Measurements from ENCODE around the gene OPTC. TPM values are rescaled to one million over a fixed set of nuclear protein-coding genes. Genes with fewer than 3 reads are reported as not detected.

Gene OPTC
- total and polyA plus RNA-seq, 2 of the 13 experiments (the other 11 are each of a cell fraction or from before 2014, with no cell fraction given) = not detected

DNA sequence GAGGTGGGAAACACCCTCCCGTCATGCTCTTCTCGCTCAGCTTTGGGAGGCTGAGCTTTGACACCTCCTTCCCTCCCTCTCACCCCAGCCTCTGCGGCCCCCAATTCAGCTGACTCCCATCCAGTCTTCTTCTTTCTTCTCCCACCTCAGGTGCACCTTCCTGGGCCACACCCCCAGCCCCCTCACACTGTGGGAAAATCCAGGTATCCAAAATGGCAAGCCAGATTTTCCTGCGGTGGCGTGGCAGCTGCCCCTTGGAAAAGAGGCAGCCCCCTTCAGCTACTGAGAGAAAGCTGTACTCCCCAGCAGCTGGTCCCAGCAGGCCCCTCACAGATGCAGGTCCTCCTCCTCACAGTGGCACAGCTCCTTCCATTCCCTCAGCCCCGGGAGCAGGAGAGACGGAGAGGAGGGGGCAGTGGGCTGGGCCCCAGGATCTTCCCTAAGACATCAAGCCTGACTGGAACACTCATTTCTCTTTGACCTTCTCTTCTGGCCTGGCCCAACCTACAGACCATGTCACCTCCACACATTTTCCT lies 61.6 kb downstream of the OPTC start (continued):
- TF ChIP-seq ZNF747 (CRISPR knock-in tag; IDR thresholded peaks at IDR 0.05; ENCODE audit: borderline replicate concordance) = no peak
- no peak for TF ChIP-seq MEIS2 (CRISPR knock-in tag; IDR thresholded peaks at IDR 0.05)
- TF ChIP-seq, protein P1, sequence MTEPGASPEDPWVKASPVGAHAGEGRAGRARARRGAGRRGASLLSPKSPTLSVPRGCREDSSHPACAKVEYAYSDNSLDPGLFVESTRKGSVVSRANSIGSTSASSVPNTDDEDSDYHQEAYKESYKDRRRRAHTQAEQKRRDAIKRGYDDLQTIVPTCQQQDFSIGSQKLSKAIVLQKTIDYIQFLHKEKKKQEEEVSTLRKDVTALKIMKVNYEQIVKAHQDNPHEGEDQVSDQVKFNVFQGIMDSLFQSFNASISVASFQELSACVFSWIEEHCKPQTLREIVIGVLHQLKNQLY (CRISPR knock-in tag; IDR thresholded peaks at IDR 0.05) = no peak

DNA sequence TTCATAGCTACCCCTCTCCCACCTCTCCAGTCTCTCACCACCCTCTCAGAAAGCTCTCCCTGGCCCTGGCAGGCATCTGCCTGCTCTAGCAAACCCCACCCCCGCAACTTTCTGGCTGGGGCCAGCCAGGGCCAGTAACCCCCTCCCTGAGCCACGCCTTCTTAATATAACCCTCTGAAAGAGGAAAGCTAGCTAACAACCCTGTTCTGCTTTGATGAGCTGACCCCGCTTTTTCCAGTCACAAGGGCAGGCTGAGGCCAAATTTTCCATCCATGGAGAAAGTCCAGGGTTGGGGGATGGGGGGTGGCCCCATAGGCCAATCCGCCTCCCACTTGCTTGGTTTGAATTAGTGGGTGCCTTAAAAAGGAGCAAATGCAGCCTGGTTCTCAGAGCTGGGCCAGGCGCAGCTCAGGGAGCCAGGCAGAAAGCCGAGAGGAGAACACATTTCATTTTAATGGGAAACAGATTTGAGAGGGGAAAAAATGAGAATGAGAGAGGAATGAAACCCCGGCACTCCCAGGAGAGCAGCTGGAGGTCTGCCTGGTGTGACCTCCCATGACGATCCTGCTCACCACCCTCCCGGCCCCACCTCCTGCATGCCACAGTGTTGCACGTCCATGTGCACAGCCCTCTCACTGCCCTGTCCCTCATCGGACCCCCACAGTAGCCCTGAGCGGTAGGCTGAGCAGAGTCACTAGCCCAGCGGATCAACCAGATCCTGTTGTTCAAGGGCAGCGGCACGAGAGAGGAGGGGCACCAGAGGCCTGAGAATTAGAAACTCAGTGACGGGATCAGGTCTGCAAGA lies 62.3 kb downstream of the OPTC start:
- no peak overlapping the region for H3K4me2 ChIP-seq (ENCODE audit: low read depth, low read length)
- intact Hi-C loops (cut with micrococcal nuclease; ENCODE audit: unreplicated experiment) (no loop called here), in situ Hi-C loops (cut with HindIII; ENCODE audit: extremely low pct_ligation_motif_present, low pct_unique_long_range_greater_than_20kb) (no loop called here)
- no peak overlapping the region for H2AFZ ChIP-seq (ENCODE audit: low read length)
- H3K4me3 ChIP-seq (replicated peaks in 1 of 3; ENCODE audit: insufficient read depth in 1 of 3, low read depth in 2 of 3, low read length in 3 of 3) = no peak overlapping the region
- BruUV-seq (replicated peaks) = no TSS peak
- ChIA-PET POLR2A (no interaction called here), CTCF (ENCODE audit: low intra/inter-chr PET ratio, low total read pairs) (no interaction called here)
- DNase-seq (ENCODE audit: low spot score) (no peak), FAIRE-seq (no peak), ATAC-seq (no peak)
- no peak for TF ChIP-seq ZNF24 (IDR thresholded peaks at IDR 0.05)
- TF ChIP-seq ZFX (CRISPR knock-in tag; IDR thresholded peaks at IDR 0.05; ENCODE audit: low read depth) = no peak
- no peak for TF ChIP-seq LCORL (IDR thresholded peaks at IDR 0.05)
- no peak for TF ChIP-seq LCORL (CRISPR knock-in tag; IDR thresholded peaks at IDR 0.05)
- TF ChIP-seq ZNF891 (CRISPR knock-in tag; IDR thresholded peaks at IDR 0.05) = no peak
- TF ChIP-seq ARNT2 (CRISPR knock-in tag; IDR thresholded peaks at IDR 0.05; ENCODE audit: low read depth) = no peak
- TF ChIP-seq, protein P2, sequence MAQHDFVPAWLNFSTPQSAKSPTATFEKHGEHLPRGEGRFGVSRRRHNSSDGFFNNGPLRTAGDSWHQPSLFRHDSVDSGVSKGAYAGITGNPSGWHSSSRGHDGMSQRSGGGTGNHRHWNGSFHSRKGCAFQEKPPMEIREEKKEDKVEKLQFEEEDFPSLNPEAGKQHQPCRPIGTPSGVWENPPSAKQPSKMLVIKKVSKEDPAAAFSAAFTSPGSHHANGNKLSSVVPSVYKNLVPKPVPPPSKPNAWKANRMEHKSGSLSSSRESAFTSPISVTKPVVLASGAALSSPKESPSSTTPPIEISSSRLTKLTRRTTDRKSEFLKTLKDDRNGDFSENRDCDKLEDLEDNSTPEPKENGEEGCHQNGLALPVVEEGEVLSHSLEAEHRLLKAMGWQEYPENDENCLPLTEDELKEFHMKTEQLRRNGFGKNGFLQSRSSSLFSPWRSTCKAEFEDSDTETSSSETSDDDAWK (CRISPR knock-in tag; IDR thresholded peaks at IDR 0.05) = no peak
- TF ChIP-seq ZNF558 (CRISPR knock-in tag; IDR thresholded peaks at IDR 0.05; ENCODE audit: borderline replicate concordance) = no peak
- no peak overlapping the region for H3K9ac ChIP-seq (ENCODE audit: insufficient read depth, low read depth, low read length)
- no peaks in the 10 kb centered on the region for H3K4me1 ChIP-seq (ENCODE audit: insufficient read depth, low read length)
- H3K27me3 ChIP-seq (ENCODE audit: control insufficient read depth in 1 of 2, insufficient read depth in 2 of 2, low read length in 2 of 2) = peaks cover 1 to 14% of the 10 kb centered on the region in 2 experiments; a peak in 2 of 5 replicates
- WGBS (ENCODE audit: low lambda C conversion rate) = 19% methylated on average over 14 of the region's 16 CpGs
- H3K9me3 ChIP-seq (ENCODE audit: low read length) = no peaks in the 10 kb centered on the region
- H3K27ac ChIP-seq (ENCODE audit: extremely low read length, insufficient read depth, low read length) = no peak overlapping the region
- no peaks in the 10 kb centered on the region for H3K79me2 ChIP-seq (ENCODE audit: insufficient read depth, low read length)
- no peaks in the 10 kb centered on the region for H4K20me1 ChIP-seq (ENCODE audit: insufficient read depth, low read length)
- H3K36me3 ChIP-seq (replicated peaks in 1 of 2; ENCODE audit: control insufficient read depth in 1 of 2, insufficient read depth in 2 of 2, low read length in 2 of 2) = no peaks in the 10 kb centered on the region

Measured in HepG2 (cell line).